ENCODE data around the gene NRDC.

Gene NRDC

GRCh38 chr1:51756290-51756689, 122.2 kb downstream of the NRDC start:
- H3K9me3 ChIP-seq, result no peaks in the 10 kb centered on the region
- H3K4me1 ChIP-seq, result peaks cover 8% of the 10 kb centered on the region
- no peaks in the 10 kb centered on the region for H3K27me3 ChIP-seq (ENCODE audit: low read depth)
- H3K4me3 ChIP-seq, result no peak overlapping the region
- in situ Hi-C loops (cut with MboI; ENCODE audit: low sequenced_read_pairs), result no loop called here
- no peak for DNase-seq (ENCODE audit: low spot score in 2 of 2)
- H3K36me3 ChIP-seq (replicated peaks), result peaks cover 10% of the 10 kb centered on the region; the same call in 1 of the 2 replicates

- H3K9me3 ChIP-seq, result no peaks in the 10 kb centered on the region
- no peaks in the 10 kb centered on the region for H3K27me3 ChIP-seq (ENCODE audit: low read depth)
- peaks cover 10% of the 10 kb centered on the region; the same call in 1 of the 2 replicates for H3K36me3 ChIP-seq (replicated peaks)
- DNase-seq (ENCODE audit: low spot score in 2 of 2), result no peak
- H3K4me1 ChIP-seq, result peaks cover 16% of the 10 kb centered on the region
- in situ Hi-C loops (cut with MboI; ENCODE audit: low sequenced_read_pairs), result no loop called here
- no peak overlapping the region for H3K4me3 ChIP-seq
Measured at GRCh38 chr1:51755437-51755836, 123.1 kb downstream of the NRDC start.

GRCh38 chr1:51754666-51755065, 123.9 kb downstream of the NRDC start:
- Histone ChIP-seq H3K36me3 (replicated peaks) (peaks cover 10% of the 10 kb centered on the region; the same call in 1 of the 2 replicates), H3K9me3 (no peaks in the 10 kb centered on the region), H3K27me3 (ENCODE audit: low read depth) (no peaks in the 10 kb centered on the region), H3K4me3 (no peak overlapping the region), H3K4me1 (peaks cover 23% of the 10 kb centered on the region)
- in situ Hi-C loops (cut with MboI; ENCODE audit: low sequenced_read_pairs), result no loop called here
- DNase-seq (ENCODE audit: low spot score in 2 of 2), result no peak

GRCh38 chr1:51753969-51754368, 124.6 kb downstream of the NRDC start:
- H3K4me3 ChIP-seq, result no peak overlapping the region
- no peaks in the 10 kb centered on the region for H3K27me3 ChIP-seq (ENCODE audit: low read depth)
- in situ Hi-C loops (cut with MboI; ENCODE audit: low sequenced_read_pairs), result no loop called here
- DNase-seq (ENCODE audit: low spot score in 2 of 2), result no peak
- peaks cover 10% of the 10 kb centered on the region; the same call in 1 of the 2 replicates for H3K36me3 ChIP-seq (replicated peaks)
- H3K4me1 ChIP-seq, result peaks cover 23% of the 10 kb centered on the region
- no peaks in the 10 kb centered on the region for H3K9me3 ChIP-seq

GRCh38 chr1:51752073-51752948, 126.2 kb downstream of the NRDC start:
- peak in 1 of 2 experiments; percentile 42 for DNase-seq (ENCODE audit: low spot score in 2 of 2)
- no peaks in the 10 kb centered on the region for H3K9me3 ChIP-seq
- H3K4me3 ChIP-seq, result no peak overlapping the region
- in situ Hi-C loops (cut with MboI; ENCODE audit: low sequenced_read_pairs), result no loop called here
- peaks cover 23% of the 10 kb centered on the region for H3K4me1 ChIP-seq
- peaks cover 10% of the 10 kb centered on the region; the same call in 1 of the 2 replicates for H3K36me3 ChIP-seq (replicated peaks)
- H3K27me3 ChIP-seq (ENCODE audit: low read depth), result no peaks in the 10 kb centered on the region

GRCh38 chr1:51750729-51751128, 127.8 kb downstream of the NRDC start:
- no peak for DNase-seq (ENCODE audit: low spot score in 2 of 2)
- peaks cover 23% of the 10 kb centered on the region for H3K4me1 ChIP-seq
- H3K27me3 ChIP-seq (ENCODE audit: low read depth), result no peaks in the 10 kb centered on the region
- H3K9me3 ChIP-seq, result no peaks in the 10 kb centered on the region
- no peak overlapping the region for H3K4me3 ChIP-seq
- peaks cover 10% of the 10 kb centered on the region; the same call in 1 of the 2 replicates for H3K36me3 ChIP-seq (replicated peaks)
- in situ Hi-C loops (cut with MboI; ENCODE audit: low sequenced_read_pairs), result no loop called here

- in situ Hi-C loops (cut with MboI; ENCODE audit: low sequenced_read_pairs), result no loop called here
- Histone ChIP-seq H3K9me3 (no peaks in the 10 kb centered on the region), H3K36me3 (replicated peaks) (peaks cover 10% of the 10 kb centered on the region; the same call in 1 of the 2 replicates), H3K4me3 (no peak overlapping the region), H3K27me3 (ENCODE audit: low read depth) (no peaks in the 10 kb centered on the region), H3K4me1 (peaks cover 23% of the 10 kb centered on the region)
- DNase-seq (ENCODE audit: low spot score in 2 of 2), result no peak
Measured at GRCh38 chr1:51750218-51750617, 128.3 kb downstream of the NRDC start.

- Histone ChIP-seq H3K4me1 (peaks cover 23% of the 10 kb centered on the region), H3K36me3 (replicated peaks) (peaks cover 10% of the 10 kb centered on the region; the same call in 1 of the 2 replicates), H3K4me3 (no peak overlapping the region), H3K27me3 (ENCODE audit: low read depth) (no peaks in the 10 kb centered on the region), H3K9me3 (no peaks in the 10 kb centered on the region)
- in situ Hi-C loops (cut with MboI; ENCODE audit: low sequenced_read_pairs), result no loop called here
- DNase-seq (ENCODE audit: low spot score in 2 of 2), result no peak
Measured at GRCh38 chr1:51749151-51749550, 129.4 kb downstream of the NRDC start.

GRCh38 chr1:51745304-51745570, 133.3 kb downstream of the NRDC start:
- DNase-seq (ENCODE audit: low spot score in 2 of 2), result no peak
- no peaks in the 10 kb centered on the region for H3K36me3 ChIP-seq (replicated peaks)
- in situ Hi-C loops (cut with MboI; ENCODE audit: low sequenced_read_pairs), result no loop called here

GRCh38 chr1:51744506-51745303, 133.8 kb downstream of the NRDC start:
- H3K4me1 ChIP-seq, result no peaks in the 10 kb centered on the region
- H3K27me3 ChIP-seq (ENCODE audit: low read depth), result no peaks in the 10 kb centered on the region
- no peak for DNase-seq (ENCODE audit: low spot score in 2 of 2)
- H3K36me3 ChIP-seq (replicated peaks), result no peaks in the 10 kb centered on the region
- in situ Hi-C loops (cut with MboI; ENCODE audit: low sequenced_read_pairs), result no loop called here
- H3K4me3 ChIP-seq, result no peak overlapping the region
- no peaks in the 10 kb centered on the region for H3K9me3 ChIP-seq

More at GRCh38 chr1:51745304-51745570, 133.3 kb downstream of the NRDC start:
- peaks cover 5% of the 10 kb centered on the region for H3K4me1 ChIP-seq
- no peak overlapping the region for H3K4me3 ChIP-seq
- H3K9me3 ChIP-seq, result no peaks in the 10 kb centered on the region
- H3K27me3 ChIP-seq (ENCODE audit: low read depth), result no peaks in the 10 kb centered on the region

GRCh38 chr1:51741121-51741681, 137.3 kb downstream of the NRDC start:
- no peak overlapping the region for H3K4me3 ChIP-seq
- H3K9me3 ChIP-seq, result no peaks in the 10 kb centered on the region
- peaks cover 20% of the 10 kb centered on the region for H3K4me1 ChIP-seq
- no peaks in the 10 kb centered on the region for H3K27me3 ChIP-seq (ENCODE audit: low read depth)
- in situ Hi-C loops (cut with MboI; ENCODE audit: low sequenced_read_pairs), result no loop called here
- no peaks in the 10 kb centered on the region for H3K36me3 ChIP-seq (replicated peaks)
- no peak for DNase-seq (ENCODE audit: low spot score in 2 of 2)

GRCh38 chr1:51740652-51741051, 137.9 kb downstream of the NRDC start:
- in situ Hi-C loops (cut with MboI; ENCODE audit: low sequenced_read_pairs), result no loop called here

More at GRCh38 chr1:51740652-51741051, 137.9 kb downstream of the NRDC start:
- no peak for DNase-seq (ENCODE audit: low spot score in 2 of 2)
- Histone ChIP-seq H3K4me1 (peaks cover 24% of the 10 kb centered on the region), H3K36me3 (replicated peaks) (no peaks in the 10 kb centered on the region), H3K4me3 (no peak overlapping the region), H3K27me3 (ENCODE audit: low read depth) (no peaks in the 10 kb centered on the region), H3K9me3 (no peaks in the 10 kb centered on the region)
